Stimulated activated CD4-positive, alpha-beta T cell treated with anti-CD3 and anti-CD28 coated beads, Interleukin-15, amount 100 ng/mL, for 24 hours (primary cell): Measurements from ENCODE around the gene FNDC3B.

ENCODE experiments used
- DNase-seq: peaks from one replicate; pipeline ENCODE4 v3.0.0-alpha.2; 2020

FNDC3B gene

GRCh38 chr3:172441581-172441980 lies 402.2 kb downstream of the FNDC3B start:
- no peak for DNase-seq

GRCh38 chr3:172442606-172443005 lies 403.2 kb downstream of the FNDC3B start:
- no peak for DNase-seq

GRCh38 chr3:172444821-172445220 lies 405.4 kb downstream of the FNDC3B start:
- no peak for DNase-seq

DNA sequence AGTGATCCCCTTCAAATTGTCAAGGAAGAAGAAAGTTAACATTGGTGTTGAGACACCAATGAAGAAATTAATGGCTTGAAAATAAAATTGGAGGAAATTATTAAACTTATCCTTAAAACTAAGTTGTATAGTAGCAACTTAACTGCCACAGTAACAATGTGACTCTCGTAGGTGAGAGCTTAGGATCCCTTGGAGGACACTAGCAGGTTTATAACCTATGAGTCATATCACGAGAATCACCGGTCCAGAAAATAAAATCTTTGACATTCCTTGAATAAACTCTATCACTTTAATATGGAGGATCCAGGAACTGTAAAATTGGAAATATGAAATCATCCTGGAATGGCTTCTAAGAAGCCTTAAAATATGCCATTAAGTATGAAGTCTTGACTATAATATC lies 406.8 kb downstream of the FNDC3B start:
- no peak for DNase-seq

DNA sequence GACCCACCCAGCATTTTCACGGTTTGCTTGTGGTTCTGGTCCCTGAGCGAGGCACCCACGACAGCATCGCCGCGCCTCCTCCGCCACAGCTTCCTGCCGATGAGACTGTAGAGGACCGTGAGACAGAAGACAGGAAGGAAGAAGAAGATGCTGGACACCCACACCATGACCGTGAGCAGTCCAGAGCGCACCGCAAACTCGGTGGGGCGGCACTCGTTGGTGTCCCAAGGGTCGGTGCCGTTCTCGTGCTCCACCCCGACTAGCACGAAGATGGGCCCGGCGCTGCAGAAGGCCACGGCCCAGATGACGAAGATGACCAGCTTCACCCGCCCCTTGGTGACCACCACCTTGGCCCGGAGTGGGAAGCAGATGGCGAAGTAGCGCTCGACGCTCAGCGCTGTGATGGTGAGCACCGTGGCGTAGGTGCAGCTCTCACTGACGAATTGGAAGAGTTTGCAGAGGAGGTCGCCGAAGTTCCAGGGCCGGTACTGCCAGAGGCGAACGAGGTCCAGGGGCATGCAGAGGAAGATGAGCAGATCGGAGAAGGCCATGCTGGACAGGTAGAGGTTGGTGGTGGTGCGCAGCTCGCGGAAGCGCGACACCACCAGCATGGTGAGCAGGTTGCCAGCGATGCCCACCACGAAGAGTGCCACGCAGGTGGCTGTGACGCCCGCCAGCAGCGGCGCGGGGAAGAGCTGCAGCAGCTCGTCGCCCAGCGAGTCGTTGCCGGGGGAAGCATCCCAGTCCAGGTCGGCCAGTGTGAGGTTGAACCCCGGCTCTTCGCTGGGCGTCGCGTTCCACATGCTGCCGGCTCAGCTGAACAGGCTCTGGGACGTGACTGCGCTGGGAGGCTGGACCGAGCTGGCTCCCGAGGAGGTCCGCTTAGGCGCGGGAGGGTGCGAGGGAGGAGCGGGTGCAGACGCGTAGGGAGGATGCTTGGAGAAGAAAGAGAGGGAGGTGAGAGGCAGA lies 408.5 kb downstream of the FNDC3B start, which contains the start of gene GHSR:
Gene GHSR (minus strand): TSS at position 846 of the 969 bp plus-strand sequence. CDS start 43 bp downstream, at position 803.
- peak; percentile 25 for DNase-seq

DNA sequence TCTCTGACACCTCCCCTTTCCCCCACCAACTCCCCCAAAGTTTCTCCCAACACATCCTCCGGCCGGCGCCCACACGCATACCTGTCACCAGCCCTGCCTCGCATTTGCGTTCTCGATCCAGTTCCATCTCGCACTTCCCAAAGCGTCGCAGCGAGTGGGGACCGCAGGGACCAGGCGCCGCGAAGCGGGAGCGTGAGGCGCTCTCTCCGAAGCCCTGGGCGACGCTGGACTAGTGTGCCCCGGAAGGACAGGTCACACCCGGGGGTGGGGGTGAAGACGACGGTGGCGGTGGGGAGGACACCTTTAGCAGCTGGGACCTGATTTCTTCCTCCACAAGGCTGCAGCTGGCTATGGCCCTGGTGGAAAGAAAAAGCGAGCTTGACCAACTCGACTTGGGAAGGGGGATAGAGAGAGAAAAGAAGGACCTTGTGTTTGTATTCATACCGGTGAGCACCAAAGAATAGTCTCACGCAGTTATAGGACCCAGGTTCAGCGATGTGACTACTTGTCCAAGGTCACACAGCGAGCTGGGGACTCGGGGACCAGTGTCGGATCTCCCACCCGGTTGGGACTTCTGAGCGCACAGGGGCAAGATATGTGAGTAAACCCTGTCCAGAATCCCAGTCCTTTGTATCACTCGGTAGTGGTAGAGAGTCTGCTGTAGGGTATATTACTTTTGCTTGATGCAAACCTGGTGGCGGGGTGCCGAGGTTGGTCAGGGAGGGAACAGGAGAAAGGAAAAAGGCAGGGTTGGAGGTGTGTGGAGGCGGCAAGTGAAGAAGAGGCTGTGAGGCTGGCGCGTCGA lies 409.5 kb downstream of the FNDC3B start:
- DNase-seq, result peak; percentile 4

GRCh38 chr3:172449466-172450149 lies 410.2 kb downstream of the FNDC3B start:
- peak; percentile 27 for DNase-seq
